Inferior parietal cortex (tissue), 1 donor: ENCODE measurements around the gene TBCEL.
A peak's percentile ranks its signal among the peaks of the same experiment; 100 is the strongest.
"Not testable (repeated sequence)": the region's sequence is repeated elsewhere in the genome, so short reads cannot be mapped to it uniquely, and the experiment has no call there.

ENCODE experiments used
- DNase-seq: peaks from one replicate; pipeline ENCODE4 v3.0.0-alpha.2; 2016; ENCODE audit errors: extremely low spot score

TBCEL gene

GRCh38 chr11:121105481-121106195, 81.7 kb downstream of the TBCEL start:
- no peak for DNase-seq

GRCh38 chr11:121106812-121107211, 82.9 kb downstream of the TBCEL start:
- DNase-seq, result no peak

GRCh38 chr11:121108413-121108812, 84.5 kb downstream of the TBCEL start:
- DNase-seq, result no peak

- no peak for DNase-seq
These were observed 85.6 kb downstream of the TBCEL start for GRCh38 chr11:121109471-121109870.

GRCh38 chr11:121109916-121110586, 86.1 kb downstream of the TBCEL start:
- no peak for DNase-seq

GRCh38 chr11:121110871-121111724, 87.2 kb downstream of the TBCEL start:
- no peak for DNase-seq

GRCh38 chr11:121112498-121113455, 88.9 kb downstream of the TBCEL start:
- DNase-seq, result peak; percentile 82

GRCh38 chr11:121113611-121114010, 89.7 kb downstream of the TBCEL start:
- DNase-seq, result no peak

- DNase-seq, result not testable (repeated sequence)
These were observed 91.1 kb downstream of the TBCEL start for GRCh38 chr11:121115024-121115423.

- DNase-seq, result no peak
These were observed 93.9 kb downstream of the TBCEL start for GRCh38 chr11:121117788-121118187.

- DNase-seq, result no peak
These were observed 95.5 kb downstream of the TBCEL start for GRCh38 chr11:121119440-121119839.

- no peak for DNase-seq
These were observed 98.4 kb downstream of the TBCEL start for GRCh38 chr11:121122328-121122727.

GRCh38 chr11:121123496-121124069, 99.7 kb downstream of the TBCEL start:
- DNase-seq, result no peak

GRCh38 chr11:121127809-121128208, 103.9 kb downstream of the TBCEL start:
- no peak for DNase-seq

- no peak for DNase-seq
These were observed 105.7 kb downstream of the TBCEL start for GRCh38 chr11:121129362-121130340.

GRCh38 chr11:121131656-121132055, 107.8 kb downstream of the TBCEL start:
- no peak for DNase-seq

- DNase-seq, result no peak
These were observed 108.5 kb downstream of the TBCEL start for GRCh38 chr11:121132211-121132976.

GRCh38 chr11:121134741-121135312, 110.9 kb downstream of the TBCEL start:
- DNase-seq, result peak; percentile 47

GRCh38 chr11:121137005-121137404, 113.1 kb downstream of the TBCEL start:
- no peak for DNase-seq
